Esophagus muscularis mucosa (tissue), 4 donors: Measurements from ENCODE around the gene TNFRSF19. TPM values are rescaled to one million over a fixed set of nuclear protein-coding genes. Genes with fewer than 3 reads are reported as not detected.
A peak's percentile ranks its signal among the peaks of the same experiment; 100 is the strongest.

Experiments used
- DNase-seq: peaks from one replicate; pipeline ENCODE4 v3.0.0-alpha.2; 2017; ENCODE audit errors: extremely low spot score
- H3K27ac ChIP-seq, 4 donors: fragments of 200-600 bp; sonication (generic); replicated peaks in 1 of 4; 1 replicate in 3 of 4; 2 replicates in 1 of 4; pipeline ENCODE4 v1.5.1; 2016 to 2019; ENCODE audit warnings: mild to moderate bottlenecking in 1 of 4
- H3K27me3 ChIP-seq, 4 donors: fragments of 200-600 bp; sonication (generic); one replicate each; pipeline versions ENCODE4 v1.5.1 to v1.6.0; 2016 to 2019
- H3K36me3 ChIP-seq, 4 donors: fragments of 200-600 bp; sonication (generic); one replicate each; pipeline ENCODE4 v1.5.1; 2016 to 2019
- H3K4me1 ChIP-seq, 4 donors: fragments of 200-600 bp; sonication (generic); one replicate each; pipeline ENCODE4 v1.5.1; 2016 to 2019
- H3K4me3 ChIP-seq, 4 donors: fragments of 200-600 bp; sonication (generic); 1 replicate in 2 of 4; 2 replicates in 2 of 4; pipeline ENCODE4 v1.5.1; 2016 to 2019; ENCODE audit warnings: mild to moderate bottlenecking in 4 of 4, moderate library complexity in 1 of 4
- H3K9me3 ChIP-seq, 4 donors: fragments of 200-600 bp; sonication (generic); 1 replicate in 3 of 4; 2 replicates in 1 of 4; pipeline ENCODE4 v1.5.1; 2016 to 2019
- EP300 ChIP-seq: sonication (generic); formaldehyde crosslinking; IDR thresholded peaks from one replicate; pipeline ENCODE4 v1.6.1; 2017; ENCODE audit warnings: antibody characterized with exemption
- POLR2A ChIP-seq: fragments of 450-650 bp; IDR thresholded peaks from one replicate; pipeline ENCODE4 v1.6.1; 2017; ENCODE audit warnings: antibody characterized with exemption, moderate library complexity, mild to moderate bottlenecking, low read depth
- POLR2AphosphoS5 ChIP-seq, 2 donors: sonication (generic); formaldehyde crosslinking; IDR thresholded peaks; one replicate each; pipeline ENCODE4 v1.6.1; 2017; ENCODE audit warnings: antibody characterized with exemption in 2 of 2
- WGBS: methylation state at CpG from one replicate; pipeline ENCODE4 v1.1.5; 2018; 5-methylcytosine and 5-hydroxymethylcytosine counted together
- intact Hi-C: fragments of 100-400 bp; cut with DNase I; formaldehyde crosslinking; loops from one replicate; pipeline ENCODE4 v1.15.1; 2023
- total RNA-seq, 4 donors: library from RNA; depleted of rRNA; stranded (reverse); fragments of >200 nt; gene quantifications; one replicate each; pipeline versions ENCODE4 v1.1.0 to v1.2.1, GENCODE V29; 2016
- TF ChIP-seq, protein P1 (sequence below), 3 experiments: fragments of 200-600 bp in 2 of 3; fragments of 450-650 bp in 1 of 3; sonication (generic) in 2 of 3; IDR thresholded peaks; one replicate each; pipeline ENCODE4 v1.5.1; 2017 to 2019; ENCODE audit warnings: antibody characterized with exemption in 3 of 3, mild to moderate bottlenecking in 2 of 3, moderate library complexity in 1 of 3

The TNFRSF19 gene
- total RNA-seq, 4 donors from 2014 or later: 3.2 to 5.6 (median 5.0) TPM

DNA sequence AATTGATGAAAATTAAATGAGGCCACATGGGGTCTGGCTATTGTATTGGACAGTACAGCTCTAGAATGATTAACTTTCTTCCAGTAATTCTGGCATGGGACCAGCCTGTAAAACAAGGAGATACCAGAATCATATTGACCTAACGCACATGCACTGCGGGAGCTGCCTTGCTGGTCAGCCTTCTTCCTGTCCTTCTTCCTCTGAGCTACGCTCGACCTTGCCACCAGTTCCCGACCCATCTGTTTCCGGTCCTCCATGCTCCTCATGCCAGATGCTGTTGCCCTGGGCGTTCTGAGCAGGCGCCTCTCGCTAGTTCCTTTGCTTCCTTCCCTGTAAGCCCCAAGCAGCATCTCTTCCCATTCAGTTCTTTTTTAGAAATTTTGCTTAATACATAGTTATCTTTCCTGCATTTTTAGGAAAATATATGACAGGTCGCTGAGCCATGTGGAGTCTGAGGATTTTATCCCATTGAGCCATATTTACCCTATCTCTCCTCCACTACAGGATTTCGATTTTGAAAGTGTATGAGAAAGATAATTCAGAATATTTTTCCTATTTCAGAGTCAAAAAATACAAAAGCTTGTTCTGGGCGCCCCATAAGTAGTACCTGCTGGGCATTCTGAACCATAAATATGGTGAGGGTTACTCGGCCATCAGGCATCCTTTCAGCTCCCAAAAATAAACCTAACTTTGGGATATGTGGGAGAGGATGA, 38.6 kb downstream of the TNFRSF19 start:
- Histone ChIP-seq H3K4me3 (peak overlapping the region; percentile 23 to 42 (median 36)), H3K27me3 (no peaks in the 10 kb centered on the region), H3K9me3 (no peaks in the 10 kb centered on the region), H3K27ac (peak overlapping the region; percentile 23 to 73 (median 50)), H3K4me1 (peaks cover 34 to 40% (median 36%) of the 10 kb centered on the region in 4 donors), H3K36me3 (no peaks in the 10 kb centered on the region)
- WGBS: 65% methylated on average over 13 of the region's 13 CpGs
- no peak for DNase-seq
- TF ChIP-seq POLR2AphosphoS5 (IDR thresholded peaks at IDR 0.05): peak in 1 of 2 donors; percentile 28
- TF ChIP-seq, protein P1, sequence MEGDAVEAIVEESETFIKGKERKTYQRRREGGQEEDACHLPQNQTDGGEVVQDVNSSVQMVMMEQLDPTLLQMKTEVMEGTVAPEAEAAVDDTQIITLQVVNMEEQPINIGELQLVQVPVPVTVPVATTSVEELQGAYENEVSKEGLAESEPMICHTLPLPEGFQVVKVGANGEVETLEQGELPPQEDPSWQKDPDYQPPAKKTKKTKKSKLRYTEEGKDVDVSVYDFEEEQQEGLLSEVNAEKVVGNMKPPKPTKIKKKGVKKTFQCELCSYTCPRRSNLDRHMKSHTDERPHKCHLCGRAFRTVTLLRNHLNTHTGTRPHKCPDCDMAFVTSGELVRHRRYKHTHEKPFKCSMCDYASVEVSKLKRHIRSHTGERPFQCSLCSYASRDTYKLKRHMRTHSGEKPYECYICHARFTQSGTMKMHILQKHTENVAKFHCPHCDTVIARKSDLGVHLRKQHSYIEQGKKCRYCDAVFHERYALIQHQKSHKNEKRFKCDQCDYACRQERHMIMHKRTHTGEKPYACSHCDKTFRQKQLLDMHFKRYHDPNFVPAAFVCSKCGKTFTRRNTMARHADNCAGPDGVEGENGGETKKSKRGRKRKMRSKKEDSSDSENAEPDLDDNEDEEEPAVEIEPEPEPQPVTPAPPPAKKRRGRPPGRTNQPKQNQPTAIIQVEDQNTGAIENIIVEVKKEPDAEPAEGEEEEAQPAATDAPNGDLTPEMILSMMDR (IDR thresholded peaks at IDR 0.05): no peak
- intact Hi-C loops: no loop called here

DNA sequence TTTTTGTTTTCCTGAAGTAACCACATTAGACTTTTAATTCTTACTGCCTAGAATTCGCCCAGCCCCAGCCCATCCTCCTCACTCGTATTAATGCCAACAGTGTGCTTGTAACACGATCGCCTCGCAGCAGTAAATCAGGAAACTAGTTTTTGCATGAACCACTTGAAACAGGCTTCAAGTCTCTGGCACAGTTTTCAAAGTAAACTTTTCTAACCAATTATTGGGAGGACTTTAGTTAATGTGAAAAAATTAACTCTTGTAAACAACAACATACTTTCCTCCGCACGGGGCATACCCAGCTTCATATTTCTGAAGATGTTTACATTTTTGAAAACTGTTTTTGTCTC, 39.2 kb downstream of the TNFRSF19 start:
- peak overlapping the region; percentile 23 to 42 (median 36) for H3K4me3 ChIP-seq
- intact Hi-C loops: no loop called here
- H3K36me3 ChIP-seq: no peaks in the 10 kb centered on the region
- peak overlapping the region; percentile 23 to 73 (median 50) for H3K27ac ChIP-seq
- WGBS: 9% methylated on average over 7 of the region's 7 CpGs
- no peak for TF ChIP-seq POLR2A
- no peak for TF ChIP-seq POLR2AphosphoS5 (IDR thresholded peaks at IDR 0.05)
- no peak for TF ChIP-seq EP300
- TF ChIP-seq, protein P1 (IDR thresholded peaks at IDR 0.05): no peak
- H3K4me1 ChIP-seq: peaks cover 34 to 40% (median 36%) of the 10 kb centered on the region in 4 donors
- H3K9me3 ChIP-seq: no peaks in the 10 kb centered on the region
- DNase-seq: no peak
- H3K27me3 ChIP-seq: no peaks in the 10 kb centered on the region

DNA sequence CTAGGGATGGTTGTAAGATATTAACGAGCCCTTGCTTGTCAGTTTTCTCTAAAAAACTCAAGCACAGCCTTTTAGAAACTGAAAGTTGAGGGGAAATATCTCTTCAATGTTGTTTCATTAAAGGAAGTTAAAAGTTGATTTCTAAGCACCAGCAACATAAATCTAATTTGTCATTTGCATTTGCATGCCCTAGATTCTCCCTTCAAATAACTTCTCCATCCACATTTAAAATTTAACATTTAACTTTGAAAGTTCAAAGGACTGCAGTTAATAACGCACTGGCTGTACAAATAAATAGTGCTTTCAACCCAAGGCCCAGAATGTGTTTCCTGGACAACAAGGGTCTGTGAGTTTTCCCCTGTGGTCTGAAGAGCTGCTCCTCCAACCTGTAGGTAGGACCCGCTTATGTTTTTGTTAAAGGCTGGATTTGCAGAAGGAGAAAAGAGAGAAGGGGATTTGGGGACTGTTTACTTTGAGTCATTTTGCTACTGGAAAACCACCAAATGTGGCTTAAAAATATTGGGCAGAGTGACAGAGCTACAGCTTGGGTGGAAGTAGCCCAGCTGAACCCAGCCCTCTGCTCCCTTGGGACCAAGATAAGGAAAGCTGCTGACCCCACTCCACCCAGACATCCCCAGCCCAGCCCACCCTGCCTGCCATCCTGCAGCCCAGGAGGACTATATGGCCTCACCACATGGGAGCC, 39.8 kb downstream of the TNFRSF19 start:
- peaks cover 34 to 40% (median 36%) of the 10 kb centered on the region in 4 donors for H3K4me1 ChIP-seq
- no peaks in the 10 kb centered on the region for H3K9me3 ChIP-seq
- no peak for DNase-seq
- H3K4me3 ChIP-seq: peak overlapping the region; percentile 23 to 42 (median 36)
- intact Hi-C loops: no loop called here
- H3K36me3 ChIP-seq: no peaks in the 10 kb centered on the region
- WGBS: 12% methylated on average over 3 of the region's 3 CpGs
- no peaks in the 10 kb centered on the region for H3K27me3 ChIP-seq
- peak overlapping the region; percentile 23 to 73 (median 50) for H3K27ac ChIP-seq
- TF ChIP-seq POLR2A (no peak), POLR2AphosphoS5 (IDR thresholded peaks at IDR 0.05) (no peak), EP300 (no peak)
- TF ChIP-seq, protein P1 (IDR thresholded peaks at IDR 0.05): no peak

DNA sequence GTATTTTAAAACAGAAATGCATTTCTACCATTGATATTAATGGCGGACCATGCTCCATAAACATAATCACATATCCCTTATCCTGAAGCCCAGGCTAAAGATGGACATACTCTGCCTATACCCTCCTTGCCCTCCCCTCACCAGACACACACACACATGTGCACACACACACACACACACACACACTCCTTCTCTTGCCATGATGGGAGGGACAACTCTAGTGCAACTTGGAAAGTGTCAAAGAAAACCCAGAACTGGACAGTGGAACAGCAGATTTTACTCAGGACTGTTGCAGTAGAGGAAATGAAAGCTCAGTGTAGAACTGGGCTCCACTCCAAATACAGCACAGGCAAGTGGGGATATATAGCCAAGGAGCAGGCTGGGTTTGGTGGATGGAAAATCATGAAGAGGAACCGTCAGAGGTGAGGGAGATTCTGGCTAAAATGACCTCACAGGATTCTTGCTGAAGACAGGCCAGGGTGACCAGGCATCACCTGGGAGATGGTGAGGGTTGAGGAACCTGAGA, 40.8 kb downstream of the TNFRSF19 start:
- 49% methylated on average over 2 of the region's 2 CpGs for WGBS
- H3K4me3 ChIP-seq: no peak overlapping the region
- peaks cover 34 to 40% (median 36%) of the 10 kb centered on the region in 4 donors for H3K4me1 ChIP-seq
- H3K36me3 ChIP-seq: peaks cover 0 to 6% (median 0%) of the 10 kb centered on the region in 4 donors
- H3K27ac ChIP-seq: peak overlapping the region in 2 of 4 donors; percentile 15 to 23
- no peak for DNase-seq
- H3K9me3 ChIP-seq: no peaks in the 10 kb centered on the region
- intact Hi-C loops: no loop called here
- no peak for TF ChIP-seq POLR2A
- TF ChIP-seq, protein P1 (IDR thresholded peaks at IDR 0.05): no peak
- TF ChIP-seq POLR2AphosphoS5 (IDR thresholded peaks at IDR 0.05): no peak
- TF ChIP-seq EP300: no peak
- H3K27me3 ChIP-seq: no peaks in the 10 kb centered on the region
